ENCODE results near the gene TCTN1. TPM values are rescaled to one million over a fixed set of nuclear protein-coding genes. Genes with fewer than 3 reads are reported as not detected.

The TCTN1 gene
- total and polyA plus RNA-seq, 2 of the 13 experiments (the other 11 are each of a cell fraction or from before 2014, with no cell fraction given): 13.6 to 16.0 TPM

- no peak for TF ChIP-seq ZNF513 (CRISPR knock-in tag; conservative IDR thresholded peaks at IDR 0.05)
- TF ChIP-seq ZNF780A (CRISPR knock-in tag; IDR thresholded peaks at IDR 0.05): no peak
- TF ChIP-seq GABPA (IDR thresholded peaks at IDR 0.05; ENCODE audit: low read depth, low read length): no peak
- TF ChIP-seq GABPA (CRISPR knock-in tag; IDR thresholded peaks at IDR 0.05; ENCODE audit: low read depth): peak; percentile 44; the same call in 1 of the 2 replicates
- no peak for TF ChIP-seq ZNF687 (CRISPR knock-in tag; IDR thresholded peaks at IDR 0.05)
- no peak for TF ChIP-seq PCBP1 (IDR thresholded peaks at IDR 0.05; ENCODE audit: borderline replicate concordance, low read depth, low read length)
- TF ChIP-seq ETV6 (CRISPR knock-in tag; conservative IDR thresholded peaks at IDR 0.05): no peak
- TF ChIP-seq SPEN (CRISPR knock-in tag; IDR thresholded peaks at IDR 0.05; ENCODE audit: low read depth): no peak; the same call in 1 of the 2 replicates
- TF ChIP-seq DDIT3 (CRISPR knock-in tag; IDR thresholded peaks at IDR 0.05): no peak
- TF ChIP-seq ZNF770 (CRISPR knock-in tag; IDR thresholded peaks at IDR 0.05): no peak; the same call in 1 of the 2 replicates
- TF ChIP-seq TERF1 (CRISPR knock-in tag; IDR thresholded peaks at IDR 0.05): no peak
- no peak for TF ChIP-seq HMGA1 (CRISPR knock-in tag; conservative IDR thresholded peaks at IDR 0.05)
- TF ChIP-seq ARNT (IDR thresholded peaks at IDR 0.05): no peak
- TF ChIP-seq ARNTL (CRISPR knock-in tag; IDR thresholded peaks at IDR 0.05): peak; percentile 63
- no peak for TF ChIP-seq KLF15 (CRISPR knock-in tag; IDR thresholded peaks at IDR 0.05; ENCODE audit: borderline replicate concordance)
- TF ChIP-seq MED8 (CRISPR knock-in tag; IDR thresholded peaks at IDR 0.05; ENCODE audit: insufficient replicate concordance): no peak
- TF ChIP-seq SETDB1 (CRISPR knock-in tag; IDR thresholded peaks at IDR 0.05; ENCODE audit: borderline replicate concordance): no peak
- TF ChIP-seq ZNF580 (CRISPR knock-in tag; IDR thresholded peaks at IDR 0.05; ENCODE audit: borderline replicate concordance, low read depth): no peak
- 0 out of 2 replicates have a peak, but pooled peaks have one; percentile 32 for TF ChIP-seq SMAD3 (CRISPR knock-in tag; IDR thresholded peaks at IDR 0.05)
- no peak for TF ChIP-seq PHB2 (IDR thresholded peaks at IDR 0.05; ENCODE audit: partially characterized antibody)
- TF ChIP-seq ERF (CRISPR knock-in tag; IDR thresholded peaks at IDR 0.05): no peak
Measured at GRCh38 chr12:110591451-110592051, 22.4 kb upstream of the TCTN1 start (continued).
